ENCODE measurements around the gene TP53RK.

The TP53RK gene

GRCh38 chr20:46713957-46714834 lies 25.0 kb upstream of the TP53RK start:
- Histone ChIP-seq H3K27me3 (ENCODE audit: insufficient read depth, low read depth) (no peaks in the 10 kb centered on the region; the same call in 1 of the 2 replicates), H4K20me1 (ENCODE audit: insufficient read depth) (no peaks in the 10 kb centered on the region), H3K9ac (no peak overlapping the region), H3K4me2 (no peak overlapping the region), H2AFZ (ENCODE audit: low read depth) (no peak overlapping the region), H3K4me3 (IDR thresholded peaks at IDR 0.05; ENCODE audit: insufficient read depth, low read depth, low read length) (no peak overlapping the region), H3K4me1 (ENCODE audit: low read depth, poor library complexity, severe bottlenecking) (no peaks in the 10 kb centered on the region), H3K27ac (no peak overlapping the region), H3K36me3 (ENCODE audit: insufficient read depth) (no peaks in the 10 kb centered on the region), H3K79me2 (ENCODE audit: insufficient read depth, low read depth) (no peaks in the 10 kb centered on the region)
- no peak for TF ChIP-seq CTCF (conservative IDR thresholded peaks at IDR 0.05; ENCODE audit: low read depth, low read length)

GRCh38 chr20:46712056-46712636 lies 22.9 kb upstream of the TP53RK start:
- Histone ChIP-seq H4K20me1 (ENCODE audit: insufficient read depth) (no peaks in the 10 kb centered on the region), H3K4me3 (IDR thresholded peaks at IDR 0.05; ENCODE audit: insufficient read depth, low read depth, low read length) (no peak overlapping the region), H3K9ac (no peak overlapping the region), H3K79me2 (ENCODE audit: insufficient read depth, low read depth) (no peaks in the 10 kb centered on the region), H3K4me2 (no peak overlapping the region), H3K27me3 (ENCODE audit: insufficient read depth, low read depth) (no peaks in the 10 kb centered on the region; the same call in 1 of the 2 replicates), H3K36me3 (ENCODE audit: insufficient read depth) (no peaks in the 10 kb centered on the region), H3K4me1 (ENCODE audit: low read depth, poor library complexity, severe bottlenecking) (no peaks in the 10 kb centered on the region), H2AFZ (ENCODE audit: low read depth) (no peak overlapping the region), H3K27ac (no peak overlapping the region)
- TF ChIP-seq CTCF (conservative IDR thresholded peaks at IDR 0.05; ENCODE audit: low read depth, low read length), result no peak

- no peak overlapping the region for H3K9ac ChIP-seq
- no peak overlapping the region for H2AFZ ChIP-seq (ENCODE audit: low read depth)
- H3K27me3 ChIP-seq (ENCODE audit: insufficient read depth, low read depth), result no peaks in the 10 kb centered on the region; the same call in 1 of the 2 replicates
- no peak for TF ChIP-seq CTCF (conservative IDR thresholded peaks at IDR 0.05; ENCODE audit: low read depth, low read length)
- H3K4me2 ChIP-seq, result no peak overlapping the region
- H3K36me3 ChIP-seq (ENCODE audit: insufficient read depth), result no peaks in the 10 kb centered on the region
- no peak overlapping the region for H3K4me3 ChIP-seq (IDR thresholded peaks at IDR 0.05; ENCODE audit: insufficient read depth, low read depth, low read length)
- no peaks in the 10 kb centered on the region for H4K20me1 ChIP-seq (ENCODE audit: insufficient read depth)
- no peak overlapping the region for H3K27ac ChIP-seq
- no peaks in the 10 kb centered on the region for H3K4me1 ChIP-seq (ENCODE audit: low read depth, poor library complexity, severe bottlenecking)
- no peaks in the 10 kb centered on the region for H3K79me2 ChIP-seq (ENCODE audit: insufficient read depth, low read depth)
Measured at GRCh38 chr20:46710153-46710913, 21.1 kb upstream of the TP53RK start.

- Histone ChIP-seq H4K20me1 (ENCODE audit: insufficient read depth) (no peaks in the 10 kb centered on the region), H2AFZ (ENCODE audit: low read depth) (no peak within 1 kb of the TSS), H3K9ac (no peak within 1 kb of the TSS), H3K4me1 (ENCODE audit: low read depth, poor library complexity, severe bottlenecking) (no peaks in the 10 kb centered on the region), H3K36me3 (ENCODE audit: insufficient read depth) (no peaks in the 10 kb centered on the region), H3K27me3 (ENCODE audit: insufficient read depth, low read depth) (no peaks in the 10 kb centered on the region; the same call in 1 of the 2 replicates), H3K4me3 (IDR thresholded peaks at IDR 0.05; ENCODE audit: insufficient read depth, low read depth, low read length) (no peak within 1 kb of the TSS), H3K27ac (no peak within 1 kb of the TSS), H3K4me2 (no peak within 1 kb of the TSS), H3K79me2 (ENCODE audit: insufficient read depth, low read depth) (no peaks in the 10 kb centered on the region)
- no peak for TF ChIP-seq CTCF (conservative IDR thresholded peaks at IDR 0.05; ENCODE audit: low read depth, low read length)
Measured at GRCh38 chr20:46709459-46710152, 20.4 kb upstream of the TP53RK start, which contains the start of gene SLC2A10. Gene SLC2A10 (plus strand): TSS chr20:46709649. CDS start chr20:46709737, 88 bp downstream.

All from KMS-11 (cell line).